ENCODE results near the gene SULF2. TPM values are rescaled to one million over a fixed set of nuclear protein-coding genes. Genes with fewer than 3 reads are reported as not detected.
A peak's percentile ranks its signal among the peaks of the same experiment; 100 is the strongest.

SULF2 gene
- total and polyA plus RNA-seq, 5 donors = 25.4 to 59.1 (median 47.6) TPM

GRCh38 chr20:47719211-47719610 lies 66.1 kb downstream of the SULF2 start:
- Histone ChIP-seq H3K27me3 (ENCODE audit: control insufficient read depth, insufficient read depth) (no peaks in the 10 kb centered on the region), H3K4me1 (ENCODE audit: control insufficient read depth, insufficient read depth, low read length) (no peaks in the 10 kb centered on the region), H3K9me3 (ENCODE audit: control insufficient read depth, low read length) (no peaks in the 10 kb centered on the region), H3K27ac (ENCODE audit: low read length) (no peak overlapping the region), H3K4me3 (ENCODE audit: low read length) (no peak overlapping the region)
- no peak for DNase-seq
- ATAC-seq = no peak
- intact Hi-C loops (cut with DNase I) = no loop called here
- 71% methylated on average over 4 of the region's 4 CpGs for WGBS

DNA sequence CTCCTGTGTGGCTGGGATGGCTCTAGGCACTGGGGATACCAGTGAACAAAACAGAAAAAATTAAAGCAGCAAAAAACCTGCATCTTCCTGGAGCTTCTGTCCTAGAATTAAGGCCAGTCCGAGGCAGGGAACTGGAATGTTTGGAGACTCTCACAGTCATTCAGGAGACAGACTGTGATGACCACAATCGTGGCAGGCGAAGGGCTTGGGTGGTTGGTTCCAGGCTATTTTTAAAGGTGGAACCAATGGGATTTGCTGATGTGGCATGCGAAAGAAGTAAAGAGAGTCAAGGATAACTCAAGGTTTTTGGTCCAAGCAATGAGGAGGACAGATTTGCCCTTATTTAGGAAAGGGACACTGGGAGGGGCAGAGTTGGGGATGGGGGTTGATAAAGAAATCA lies 66.9 kb downstream of the SULF2 start:
- no peak for ATAC-seq

GRCh38 chr20:47717421-47717820 lies 67.9 kb downstream of the SULF2 start:
- intact Hi-C loops (cut with DNase I) = no loop called here
- ATAC-seq (peak in 1 of 2 donors; percentile 29), DNase-seq (no peak)
- Histone ChIP-seq H3K9me3 (ENCODE audit: control insufficient read depth, low read length) (no peaks in the 10 kb centered on the region), H3K4me1 (ENCODE audit: control insufficient read depth, insufficient read depth, low read length) (no peaks in the 10 kb centered on the region), H3K4me3 (ENCODE audit: low read length) (no peak overlapping the region), H3K27me3 (ENCODE audit: control insufficient read depth, insufficient read depth) (no peaks in the 10 kb centered on the region), H3K27ac (ENCODE audit: low read length) (no peak overlapping the region)
- WGBS = 51% methylated on average over 10 of the region's 10 CpGs

More for the DNA sequence above, 66.9 kb downstream of the SULF2 start:
- Histone ChIP-seq H3K4me1 (ENCODE audit: control insufficient read depth, insufficient read depth, low read length) (no peaks in the 10 kb centered on the region), H3K4me3 (ENCODE audit: low read length) (no peak overlapping the region), H3K9me3 (ENCODE audit: control insufficient read depth, low read length) (no peaks in the 10 kb centered on the region), H3K27me3 (ENCODE audit: control insufficient read depth, insufficient read depth) (no peaks in the 10 kb centered on the region), H3K27ac (ENCODE audit: low read length) (no peak overlapping the region)
- WGBS = 88% methylated on average over 4 of the region's 4 CpGs
- no peak for DNase-seq
- intact Hi-C loops (cut with DNase I) = no loop called here

DNA sequence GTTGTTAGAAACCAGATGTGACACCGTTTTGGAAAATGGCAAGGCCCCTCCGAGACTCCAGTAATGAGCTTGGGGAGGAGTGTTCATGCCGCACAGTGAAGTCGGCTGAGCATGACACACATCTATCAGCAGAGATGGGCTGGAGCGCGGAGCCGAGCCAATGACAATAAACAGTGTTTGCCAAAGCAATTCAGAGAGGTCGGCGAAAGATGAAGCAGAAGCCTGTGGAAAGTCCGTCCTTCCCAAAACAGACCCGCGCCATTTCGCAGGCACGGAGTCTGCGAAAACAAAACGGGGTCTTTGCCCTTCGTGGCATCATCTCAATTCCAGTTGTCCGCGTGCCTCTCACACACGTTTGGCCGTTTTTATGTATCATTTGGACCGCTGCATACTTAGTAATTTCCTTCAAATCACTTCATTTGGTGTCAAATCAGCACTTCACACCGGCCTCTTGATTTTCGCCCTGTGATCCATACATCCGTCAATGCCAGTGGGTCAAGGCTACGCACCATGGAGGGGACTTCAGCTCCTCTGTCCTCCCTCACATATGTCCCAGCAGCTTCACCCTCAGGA lies 71.3 kb downstream of the SULF2 start:
- ATAC-seq = peak; percentile 66 to 83
- H3K4me1 ChIP-seq (ENCODE audit: control insufficient read depth, insufficient read depth, low read length) = no peaks in the 10 kb centered on the region
- WGBS = 66% methylated on average over 26 of the region's 26 CpGs
- no peak overlapping the region for H3K27ac ChIP-seq (ENCODE audit: low read length)
- intact Hi-C loops (cut with DNase I) = no loop called here
- no peaks in the 10 kb centered on the region for H3K27me3 ChIP-seq (ENCODE audit: control insufficient read depth, insufficient read depth)
- no peaks in the 10 kb centered on the region for H3K9me3 ChIP-seq (ENCODE audit: control insufficient read depth, low read length)
- peak in 2 of 3 donors; percentile 61 to 75 for DNase-seq
- H3K4me3 ChIP-seq (ENCODE audit: low read length) = no peak overlapping the region

DNA sequence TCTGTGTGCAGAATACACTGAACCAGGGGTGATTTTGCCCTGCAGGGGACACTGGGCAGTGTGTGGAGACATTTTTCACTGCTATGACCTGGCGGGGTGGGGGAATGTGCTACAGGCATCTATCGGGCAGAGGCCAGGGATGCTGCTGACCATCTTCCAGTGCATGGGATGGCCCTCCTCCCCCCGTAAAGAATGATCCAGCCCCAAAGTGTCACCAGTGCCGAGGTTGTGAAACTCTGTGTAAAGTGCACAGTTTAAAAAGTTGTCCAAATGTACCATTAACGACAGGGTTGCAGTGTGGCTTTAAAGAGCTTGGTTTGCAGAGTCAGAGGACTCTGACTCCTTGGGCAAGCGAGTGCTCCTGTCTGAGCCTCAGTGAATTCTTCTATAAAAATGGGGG lies 72.1 kb downstream of the SULF2 start:
- DNase-seq = no peak
- no peak for ATAC-seq
- intact Hi-C loops (cut with DNase I) = no loop called here
- no peaks in the 10 kb centered on the region for H3K9me3 ChIP-seq (ENCODE audit: control insufficient read depth, low read length)
- no peaks in the 10 kb centered on the region for H3K27me3 ChIP-seq (ENCODE audit: control insufficient read depth, insufficient read depth)
- H3K4me1 ChIP-seq (ENCODE audit: control insufficient read depth, insufficient read depth, low read length) = no peaks in the 10 kb centered on the region
- H3K4me3 ChIP-seq (ENCODE audit: low read length) = no peak overlapping the region
- WGBS = 71% methylated on average over 6 of the region's 6 CpGs
- no peak overlapping the region for H3K27ac ChIP-seq (ENCODE audit: low read length)

DNA sequence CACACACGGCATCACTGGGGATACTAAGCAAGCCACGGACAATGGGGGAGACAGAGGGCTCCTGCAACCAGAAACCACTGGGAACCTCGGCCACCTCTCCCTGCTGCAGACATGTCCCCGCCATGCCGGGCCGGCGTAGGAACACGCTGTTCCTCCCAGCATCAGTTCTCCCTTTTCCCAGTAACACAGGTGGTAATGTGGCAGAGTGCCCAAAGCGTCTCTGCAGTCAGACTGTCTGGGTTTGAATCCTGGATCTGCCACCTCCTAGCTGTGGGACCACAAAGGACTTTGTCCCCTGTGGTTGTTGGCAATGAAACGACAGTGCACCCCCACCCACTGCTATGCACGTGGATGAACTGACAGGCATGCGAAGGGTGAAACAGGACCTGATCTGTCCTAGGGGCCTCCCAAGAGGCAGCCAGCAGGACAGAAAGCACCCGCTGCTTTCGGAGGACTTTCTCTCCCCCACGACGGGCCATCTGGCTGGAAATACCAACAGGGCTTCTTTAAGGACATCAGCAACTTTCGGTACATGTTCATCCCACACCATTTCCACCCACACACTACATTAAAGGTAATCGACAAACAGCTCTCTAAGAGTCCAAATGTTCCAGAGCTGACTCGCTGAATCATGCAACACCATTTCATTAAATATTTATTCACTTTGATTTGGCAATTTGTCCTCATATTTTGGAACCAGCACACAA lies 74.1 kb downstream of the SULF2 start:
- Histone ChIP-seq H3K4me3 (ENCODE audit: low read length) (no peak overlapping the region), H3K4me1 (ENCODE audit: control insufficient read depth, insufficient read depth, low read length) (no peaks in the 10 kb centered on the region), H3K27me3 (ENCODE audit: control insufficient read depth, insufficient read depth) (no peaks in the 10 kb centered on the region), H3K27ac (ENCODE audit: low read length) (no peak overlapping the region), H3K9me3 (ENCODE audit: control insufficient read depth, low read length) (no peaks in the 10 kb centered on the region)
- DNase-seq (no peak), ATAC-seq (no peak)
- 81% methylated on average over 19 of the region's 19 CpGs for WGBS
- intact Hi-C loops (cut with DNase I) = no loop called here

GRCh38 chr20:47710665-47711045 lies 74.6 kb downstream of the SULF2 start:
- no peak overlapping the region for H3K4me3 ChIP-seq (ENCODE audit: low read length)
- H3K4me1 ChIP-seq (ENCODE audit: control insufficient read depth, insufficient read depth, low read length) = no peaks in the 10 kb centered on the region
- no peaks in the 10 kb centered on the region for H3K27me3 ChIP-seq (ENCODE audit: control insufficient read depth, insufficient read depth)
- intact Hi-C loops (cut with DNase I) = no loop called here
- H3K9me3 ChIP-seq (ENCODE audit: control insufficient read depth, low read length) = no peaks in the 10 kb centered on the region
- 76% methylated on average over 10 of the region's 10 CpGs for WGBS
- no peak overlapping the region for H3K27ac ChIP-seq (ENCODE audit: low read length)
- ATAC-seq (no peak), DNase-seq (no peak)

- WGBS = 75% methylated on average over 10 of the region's 10 CpGs
- H3K4me1 ChIP-seq (ENCODE audit: control insufficient read depth, insufficient read depth, low read length) = peaks cover 5% of the 10 kb centered on the region
- no peaks in the 10 kb centered on the region for H3K27me3 ChIP-seq (ENCODE audit: control insufficient read depth, insufficient read depth)
- H3K4me3 ChIP-seq (ENCODE audit: low read length) = no peak overlapping the region
- H3K27ac ChIP-seq (ENCODE audit: low read length) = no peak overlapping the region
- DNase-seq (no peak), ATAC-seq (no peak)
- no peaks in the 10 kb centered on the region for H3K9me3 ChIP-seq (ENCODE audit: control insufficient read depth, low read length)
- intact Hi-C loops (cut with DNase I) = no loop called here
These were observed 76.1 kb downstream of the SULF2 start for GRCh38 chr20:47708953-47709833.

GRCh38 chr20:47708140-47708807 lies 77.0 kb downstream of the SULF2 start:
- intact Hi-C loops (cut with DNase I) = no loop called here
- no peak for DNase-seq
- Histone ChIP-seq H3K4me1 (ENCODE audit: control insufficient read depth, insufficient read depth, low read length) (peaks cover 5% of the 10 kb centered on the region), H3K4me3 (ENCODE audit: low read length) (no peak overlapping the region), H3K27me3 (ENCODE audit: control insufficient read depth, insufficient read depth) (no peaks in the 10 kb centered on the region), H3K9me3 (ENCODE audit: control insufficient read depth, low read length) (no peaks in the 10 kb centered on the region), H3K27ac (ENCODE audit: low read length) (no peak overlapping the region)
- 56% methylated on average over 10 of the region's 10 CpGs for WGBS
- no peak for ATAC-seq

- DNase-seq (no peak), ATAC-seq (no peak)
- Histone ChIP-seq H3K4me1 (ENCODE audit: control insufficient read depth, insufficient read depth, low read length) (peaks cover 5% of the 10 kb centered on the region), H3K4me3 (ENCODE audit: low read length) (no peak overlapping the region), H3K27ac (ENCODE audit: low read length) (no peak overlapping the region), H3K27me3 (ENCODE audit: control insufficient read depth, insufficient read depth) (no peaks in the 10 kb centered on the region), H3K9me3 (ENCODE audit: control insufficient read depth, low read length) (no peaks in the 10 kb centered on the region)
- intact Hi-C loops (cut with DNase I) = no loop called here
- 87% methylated on average over 5 of the region's 5 CpGs for WGBS
These were observed 78.9 kb downstream of the SULF2 start for GRCh38 chr20:47706345-47706744.

GRCh38 chr20:47705497-47705856 lies 79.8 kb downstream of the SULF2 start:
- H3K27me3 ChIP-seq (ENCODE audit: control insufficient read depth, insufficient read depth) = no peaks in the 10 kb centered on the region
- 53% methylated on average over 7 of the region's 7 CpGs for WGBS
- H3K4me3 ChIP-seq (ENCODE audit: low read length) = no peak overlapping the region
- DNase-seq (no peak), ATAC-seq (peak; percentile 28 to 34)
- peak overlapping the region; percentile 16 for H3K27ac ChIP-seq (ENCODE audit: low read length)
- peaks cover 5% of the 10 kb centered on the region for H3K4me1 ChIP-seq (ENCODE audit: control insufficient read depth, insufficient read depth, low read length)
- H3K9me3 ChIP-seq (ENCODE audit: control insufficient read depth, low read length) = no peaks in the 10 kb centered on the region
- intact Hi-C loops (cut with DNase I) = no loop called here
